Measurements from ENCODE around the gene USP51.

Gene USP51

GRCh38 chrX:55488006-55488592, 1.5 kb downstream of the USP51 start:
- no peak for TF ChIP-seq PPARA (CRISPR knock-in tag; IDR thresholded peaks at IDR 0.05; ENCODE audit: borderline replicate concordance)
- TF ChIP-seq SNAI2 (CRISPR knock-in tag; IDR thresholded peaks at IDR 0.05), result no peak
- no peak for TF ChIP-seq BACH2 (CRISPR knock-in tag; IDR thresholded peaks at IDR 0.05; ENCODE audit: borderline replicate concordance)
- no peak for TF ChIP-seq ZNF70 (CRISPR knock-in tag; IDR thresholded peaks at IDR 0.05)
- TF ChIP-seq, protein P1, sequence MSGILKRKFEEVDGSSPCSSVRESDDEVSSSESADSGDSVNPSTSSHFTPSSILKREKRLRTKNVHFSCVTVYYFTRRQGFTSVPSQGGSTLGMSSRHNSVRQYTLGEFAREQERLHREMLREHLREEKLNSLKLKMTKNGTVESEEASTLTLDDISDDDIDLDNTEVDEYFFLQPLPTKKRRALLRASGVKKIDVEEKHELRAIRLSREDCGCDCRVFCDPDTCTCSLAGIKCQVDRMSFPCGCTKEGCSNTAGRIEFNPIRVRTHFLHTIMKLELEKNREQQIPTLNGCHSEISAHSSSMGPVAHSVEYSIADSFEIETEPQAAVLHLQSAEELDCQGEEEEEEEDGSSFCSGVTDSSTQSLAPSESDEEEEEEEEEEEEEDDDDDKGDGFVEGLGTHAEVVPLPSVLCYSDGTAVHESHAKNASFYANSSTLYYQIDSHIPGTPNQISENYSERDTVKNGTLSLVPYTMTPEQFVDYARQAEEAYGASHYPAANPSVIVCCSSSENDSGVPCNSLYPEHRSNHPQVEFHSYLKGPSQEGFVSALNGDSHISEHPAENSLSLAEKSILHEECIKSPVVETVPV (CRISPR knock-in tag; IDR thresholded peaks at IDR 0.05), result no peak
- TF ChIP-seq TSHZ2 (CRISPR knock-in tag; IDR thresholded peaks at IDR 0.05), result no peak
- TF ChIP-seq RARB (CRISPR knock-in tag; IDR thresholded peaks at IDR 0.05), result no peak
- no peak for TF ChIP-seq ZC3H10 (CRISPR knock-in tag; IDR thresholded peaks at IDR 0.05)
- TF ChIP-seq ZFP3 (CRISPR knock-in tag; IDR thresholded peaks at IDR 0.05), result no peak
- no peak for ATAC-seq

GRCh38 chrX:55487143-55487542, 2.5 kb downstream of the USP51 start:
- TF ChIP-seq ZNF70 (CRISPR knock-in tag; IDR thresholded peaks at IDR 0.05) (no peak), TSHZ2 (CRISPR knock-in tag; IDR thresholded peaks at IDR 0.05) (no peak), ZFP30 (CRISPR knock-in tag; IDR thresholded peaks at IDR 0.05) (no peak), PATZ1 (CRISPR knock-in tag; IDR thresholded peaks at IDR 0.05; ENCODE audit: borderline replicate concordance) (no peak), ZNF565 (CRISPR knock-in tag; conservative IDR thresholded peaks at IDR 0.05; ENCODE audit: low read depth) (no peak), PPARA (CRISPR knock-in tag; IDR thresholded peaks at IDR 0.05; ENCODE audit: borderline replicate concordance) (no peak), ZFP3 (CRISPR knock-in tag; IDR thresholded peaks at IDR 0.05) (no peak)
- no peak for ATAC-seq

GRCh38 chrX:55486736-55487135, 2.9 kb downstream of the USP51 start:
- no peak for ATAC-seq
- no peak for TF ChIP-seq ESRRG (CRISPR knock-in tag; IDR thresholded peaks at IDR 0.05)
- TF ChIP-seq TSHZ2 (CRISPR knock-in tag; IDR thresholded peaks at IDR 0.05), result no peak
- no peak for TF ChIP-seq ZNF565 (CRISPR knock-in tag; conservative IDR thresholded peaks at IDR 0.05; ENCODE audit: low read depth)
- TF ChIP-seq TCF4 (CRISPR knock-in tag; IDR thresholded peaks at IDR 0.05; ENCODE audit: borderline replicate concordance), result no peak
- no peak for TF ChIP-seq ISL1 (CRISPR knock-in tag; IDR thresholded peaks at IDR 0.05)
- TF ChIP-seq ZFP3 (CRISPR knock-in tag; IDR thresholded peaks at IDR 0.05), result no peak
- TF ChIP-seq, protein P2, sequence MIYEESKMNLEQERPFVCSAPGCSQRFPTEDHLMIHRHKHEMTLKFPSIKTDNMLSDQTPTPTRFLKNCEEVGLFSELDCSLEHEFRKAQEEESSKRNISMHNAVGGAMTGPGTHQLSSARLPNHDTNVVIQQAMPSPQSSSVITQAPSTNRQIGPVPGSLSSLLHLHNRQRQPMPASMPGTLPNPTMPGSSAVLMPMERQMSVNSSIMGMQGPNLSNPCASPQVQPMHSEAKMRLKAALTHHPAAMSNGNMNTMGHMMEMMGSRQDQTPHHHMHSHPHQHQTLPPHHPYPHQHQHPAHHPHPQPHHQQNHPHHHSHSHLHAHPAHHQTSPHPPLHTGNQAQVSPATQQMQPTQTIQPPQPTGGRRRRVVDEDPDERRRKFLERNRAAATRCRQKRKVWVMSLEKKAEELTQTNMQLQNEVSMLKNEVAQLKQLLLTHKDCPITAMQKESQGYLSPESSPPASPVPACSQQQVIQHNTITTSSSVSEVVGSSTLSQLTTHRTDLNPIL (CRISPR knock-in tag; IDR thresholded peaks at IDR 0.05; ENCODE audit: low read depth), result no peak
- no peak for TF ChIP-seq PPARA (CRISPR knock-in tag; IDR thresholded peaks at IDR 0.05; ENCODE audit: borderline replicate concordance)
- TF ChIP-seq, protein P1 (CRISPR knock-in tag; IDR thresholded peaks at IDR 0.05), result no peak
- TF ChIP-seq ZC3H10 (CRISPR knock-in tag; IDR thresholded peaks at IDR 0.05), result no peak
- TF ChIP-seq TOX (CRISPR knock-in tag; IDR thresholded peaks at IDR 0.05; ENCODE audit: borderline replicate concordance), result no peak
- TF ChIP-seq ZFP30 (CRISPR knock-in tag; IDR thresholded peaks at IDR 0.05), result no peak
- no peak for TF ChIP-seq ARNTL (CRISPR knock-in tag; IDR thresholded peaks at IDR 0.05; ENCODE audit: borderline replicate concordance, low read depth)
- TF ChIP-seq BACH2 (CRISPR knock-in tag; IDR thresholded peaks at IDR 0.05; ENCODE audit: borderline replicate concordance), result no peak
- TF ChIP-seq RARB (CRISPR knock-in tag; IDR thresholded peaks at IDR 0.05), result no peak
- no peak for TF ChIP-seq SNAI2 (CRISPR knock-in tag; IDR thresholded peaks at IDR 0.05)

All from SK-N-SH treated with all-trans-retinoic acid at 6 μM for 48 hours (cell line).